Measurements from ENCODE around the gene RTBDN.

- no peak for TF ChIP-seq EZH2phosphoT487 (IDR thresholded peaks at IDR 0.05; ENCODE audit: borderline replicate concordance)
- TF ChIP-seq CTCF (IDR thresholded peaks at IDR 0.05 in 2 of 3, conservative IDR thresholded peaks at IDR 0.05 in 1 of 3; ENCODE audit: borderline replicate concordance in 1 of 3, insufficient read depth in 1 of 3, low read depth in 2 of 3, low read length in 2 of 3), result no peak
- no peak for TF ChIP-seq ZBTB33 (IDR thresholded peaks at IDR 0.05; ENCODE audit: extremely low read depth, insufficient replicate concordance, low read length)
- TF ChIP-seq EGR1 (IDR thresholded peaks at IDR 0.05; ENCODE audit: low read depth), result no peak
Observed at GRCh38 chr19:12815088-12815487, 19.3 kb downstream of the RTBDN start.

Measured in HCT116 (cell line).